Panc1 (cell line): Measurements from ENCODE around the gene ALK. TPM values are rescaled to one million over a fixed set of nuclear protein-coding genes. Genes with fewer than 3 reads are reported as not detected.

ENCODE experiments used
- ATAC-seq: fragments of 200-7000 bp; cut with Tn5 transposase; 2 replicates; pipeline ENCODE4 v1.9.1; 2020; ENCODE audit warnings: mild to moderate bottlenecking, moderate library complexity
- BruUV-seq: library from RNA; stranded (reverse); fragments of 400-500 nt; replicated peaks from 2 replicates; lab custom pipeline; 2021; lab: Mats Ljungman, UMichigan
- CTCF ChIA-PET: fragments of 300-600 bp; sonication (Branson Sonifier 250); formaldehyde crosslinking; loops from one replicate; lab custom pipeline; 2022; ENCODE audit warnings: antibody characterized with exemption; lab: Charles Lee
- POLR2A ChIA-PET: fragments of 300-600 bp; sonication (Branson Sonifier 250); formaldehyde crosslinking; loops from one replicate; lab custom pipeline; 2022; ENCODE audit warnings: antibody characterized with exemption; lab: Charles Lee
- DNase-seq: peaks from one replicate; pipeline ENCODE4 v3.0.0-alpha.2; 2010; ENCODE audit warnings: low read depth, low spot score
- H3K27ac ChIP-seq: 2 replicates; pipeline ENCODE4 v1.5.1; 2011; ENCODE audit warnings: mild to moderate bottlenecking, low read length, inconsistent platforms
- H3K27me3 ChIP-seq: fragments of 200-500 bp; sonication (Bioruptor generic); 2 replicates; pipeline ENCODE4 v1.6.0; 2014; ENCODE audit warnings: low read length, inconsistent platforms; ENCODE audit not compliant: control insufficient read depth, insufficient read depth
- H3K36me3 ChIP-seq: fragments of 200-500 bp; sonication (Bioruptor generic); 2 replicates; pipeline ENCODE4 v1.5.1; 2014; ENCODE audit warnings: inconsistent platforms, mild to moderate bottlenecking, low read length, moderate library complexity; ENCODE audit not compliant: control insufficient read depth, insufficient read depth
- H3K4me1 ChIP-seq: 2 replicates; pipeline ENCODE4 v1.5.1; 2011; ENCODE audit warnings: inconsistent platforms, mild to moderate bottlenecking, low read length, moderate library complexity; ENCODE audit not compliant: control insufficient read depth, insufficient read depth
- H3K4me3 ChIP-seq, 2 experiments: 2 replicates each; pipeline ENCODE4 v1.5.1; 2011 to 2012; ENCODE audit warnings: low read depth in 2 of 2, low read length in 2 of 2, mild to moderate bottlenecking in 2 of 2, inconsistent platforms in 1 of 2, moderate library complexity in 1 of 2
- H3K9me3 ChIP-seq: fragments of 200-500 bp; sonication (Bioruptor generic); 2 replicates; pipeline ENCODE4 v1.5.1; 2014; ENCODE audit warnings: low read depth, mild to moderate bottlenecking, inconsistent platforms, low read length, moderate library complexity; ENCODE audit not compliant: control insufficient read depth, insufficient read depth
- CTCF ChIP-seq: fragments of 450-650 bp; IDR thresholded peaks from 2 replicates; pipeline ENCODE4 v1.5.1; 2017; ENCODE audit warnings: mild to moderate bottlenecking
- POLR2AphosphoS5 ChIP-seq: IDR thresholded peaks from 2 replicates; pipeline ENCODE4 v1.6.1; 2012; ENCODE audit warnings: mild to moderate bottlenecking, low read depth, low read length, moderate library complexity
- SIN3A ChIP-seq: IDR thresholded peaks from 2 replicates; pipeline ENCODE4 v1.6.1; 2012; ENCODE audit warnings: low read depth, mild to moderate bottlenecking, low read length, moderate library complexity, borderline replicate concordance; ENCODE audit not compliant: insufficient read depth
- TCF7L2 ChIP-seq: IDR thresholded peaks from 2 replicates; pipeline ENCODE4 v1.6.1; 2011; ENCODE audit warnings: mild to moderate bottlenecking, low read depth, low read length, inconsistent platforms
- in situ Hi-C: cut with HindIII; loops from 2 replicates; pipeline ENCODE4 v1.10.0; 2016; ENCODE audit warnings: low sequenced_read_pairs, low pct_unique_long_range_greater_than_20kb
- intact Hi-C: fragments of 100-400 bp; cut with micrococcal nuclease; formaldehyde crosslinking; loops from one replicate; pipeline ENCODE4 v1.10.0; 2022; ENCODE audit not compliant: unreplicated experiment
- total RNA-seq: library from RNA; stranded (reverse); gene quantifications from one replicate; pipeline ENCODE4 v1.2.1, GENCODE V29; 2021; ENCODE audit not compliant: unreplicated experiment
- TF ChIP-seq, protein P1 (sequence below), 2 experiments: IDR thresholded peaks; 2 replicates each; pipeline ENCODE4 v1.6.1; 2011 to 2012; ENCODE audit warnings: low read depth in 2 of 2, control low read depth in 1 of 2, low read length in 1 of 2, mild to moderate bottlenecking in 1 of 2, moderate library complexity in 1 of 2; ENCODE audit not compliant: insufficient read depth in 1 of 2

The ALK gene
- total RNA-seq, 1 experiment from 2014 or later: not detected

DNA sequence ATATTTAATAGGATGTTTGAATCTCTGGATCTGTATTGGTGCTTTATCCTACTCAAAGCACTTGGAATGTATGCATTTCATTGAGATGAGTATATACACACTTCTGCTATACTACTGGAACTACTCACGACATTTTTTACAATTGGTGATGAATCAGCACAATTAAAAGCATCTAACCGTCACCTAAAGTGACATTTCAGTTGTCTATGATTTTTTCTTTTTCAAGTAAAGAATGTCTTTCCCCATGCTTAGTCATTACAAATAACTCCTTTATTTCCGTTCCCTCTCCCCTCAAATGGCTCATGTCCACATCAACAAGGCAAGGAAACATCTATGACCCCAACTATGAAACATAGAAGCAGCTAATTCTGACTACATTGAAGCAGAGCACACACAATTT, 728.9 kb downstream of the ALK start:
- Histone ChIP-seq H3K4me1 (no peaks in the 10 kb centered on the region; the same call in 1 of the 2 replicates), H3K9me3 (no peaks in the 10 kb centered on the region), H3K27ac (no peak overlapping the region), H3K36me3 (no peaks in the 10 kb centered on the region), H3K4me3 (no peak overlapping the region), H3K27me3 (no peaks in the 10 kb centered on the region)
- intact Hi-C loops: loop anchor here (10.0 kb wide), 1 partner anchor 138 kb away; no protein-coding TSS in a partner anchor
- CTCF ChIA-PET: no interaction called here
- in situ Hi-C loops: no loop called here
- DNase-seq: no peak
- BruUV-seq: no TSS peak
- POLR2A ChIA-PET: no interaction called here
- TF ChIP-seq TCF7L2: no peak
- no peak for TF ChIP-seq SIN3A
- no peak for TF ChIP-seq CTCF
- no peak for TF ChIP-seq POLR2AphosphoS5
- TF ChIP-seq, protein P1, sequence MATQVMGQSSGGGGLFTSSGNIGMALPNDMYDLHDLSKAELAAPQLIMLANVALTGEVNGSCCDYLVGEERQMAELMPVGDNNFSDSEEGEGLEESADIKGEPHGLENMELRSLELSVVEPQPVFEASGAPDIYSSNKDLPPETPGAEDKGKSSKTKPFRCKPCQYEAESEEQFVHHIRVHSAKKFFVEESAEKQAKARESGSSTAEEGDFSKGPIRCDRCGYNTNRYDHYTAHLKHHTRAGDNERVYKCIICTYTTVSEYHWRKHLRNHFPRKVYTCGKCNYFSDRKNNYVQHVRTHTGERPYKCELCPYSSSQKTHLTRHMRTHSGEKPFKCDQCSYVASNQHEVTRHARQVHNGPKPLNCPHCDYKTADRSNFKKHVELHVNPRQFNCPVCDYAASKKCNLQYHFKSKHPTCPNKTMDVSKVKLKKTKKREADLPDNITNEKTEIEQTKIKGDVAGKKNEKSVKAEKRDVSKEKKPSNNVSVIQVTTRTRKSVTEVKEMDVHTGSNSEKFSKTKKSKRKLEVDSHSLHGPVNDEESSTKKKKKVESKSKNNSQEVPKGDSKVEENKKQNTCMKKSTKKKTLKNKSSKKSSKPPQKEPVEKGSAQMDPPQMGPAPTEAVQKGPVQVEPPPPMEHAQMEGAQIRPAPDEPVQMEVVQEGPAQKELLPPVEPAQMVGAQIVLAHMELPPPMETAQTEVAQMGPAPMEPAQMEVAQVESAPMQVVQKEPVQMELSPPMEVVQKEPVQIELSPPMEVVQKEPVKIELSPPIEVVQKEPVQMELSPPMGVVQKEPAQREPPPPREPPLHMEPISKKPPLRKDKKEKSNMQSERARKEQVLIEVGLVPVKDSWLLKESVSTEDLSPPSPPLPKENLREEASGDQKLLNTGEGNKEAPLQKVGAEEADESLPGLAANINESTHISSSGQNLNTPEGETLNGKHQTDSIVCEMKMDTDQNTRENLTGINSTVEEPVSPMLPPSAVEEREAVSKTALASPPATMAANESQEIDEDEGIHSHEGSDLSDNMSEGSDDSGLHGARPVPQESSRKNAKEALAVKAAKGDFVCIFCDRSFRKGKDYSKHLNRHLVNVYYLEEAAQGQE (IDR thresholded peaks at IDR 0.05; ENCODE audit: insufficient read depth in 1 of 2, low read depth in 2 of 2, low read length in 1 of 2): no peak
- ATAC-seq: no peak

- TF ChIP-seq, protein P1 (IDR thresholded peaks at IDR 0.05; ENCODE audit: insufficient read depth in 1 of 2, low read depth in 2 of 2, low read length in 1 of 2): no peak
- TF ChIP-seq CTCF: no peak
- TF ChIP-seq TCF7L2: no peak
- TF ChIP-seq SIN3A: no peak
- TF ChIP-seq POLR2AphosphoS5: no peak
- intact Hi-C loops (loop anchor here (10.0 kb wide), 1 partner anchor 137 kb away; no protein-coding TSS in a partner anchor), in situ Hi-C loops (no loop called here)
- no TSS peak for BruUV-seq
- DNase-seq: no peak
- no peak overlapping the region for H3K4me3 ChIP-seq
- no peaks in the 10 kb centered on the region for H3K27me3 ChIP-seq
- no peaks in the 10 kb centered on the region; the same call in 1 of the 2 replicates for H3K4me1 ChIP-seq
- no peaks in the 10 kb centered on the region for H3K9me3 ChIP-seq
- no peak overlapping the region for H3K27ac ChIP-seq
- H3K36me3 ChIP-seq: no peaks in the 10 kb centered on the region
- ChIA-PET POLR2A (no interaction called here), CTCF (no interaction called here)
- ATAC-seq: no peak
Measured at GRCh38 chr2:29191817-29192216, 729.6 kb downstream of the ALK start.
